HG03575 (cell line): Measurements from ENCODE around the gene HOXB9.

Source experiments
- ATAC-seq: cut with Tn5 transposase; IDR thresholded peaks from one replicate; pipeline ENCODE4 v1.9.1; 2021; ENCODE audit not compliant: unreplicated experiment, insufficient number of reproducible peaks, low FRiP score; ENCODE audit errors: extremely low read depth

Gene HOXB9

GRCh38 chr17:48577330-48577945 is 48.7 kb downstream of the HOXB9 start:
- ATAC-seq = no peak

GRCh38 chr17:48576479-48577309 is 49.5 kb downstream of the HOXB9 start:
- no peak for ATAC-seq

- ATAC-seq = no peak
These were observed 50.3 kb downstream of the HOXB9 start for GRCh38 chr17:48575673-48576478.

- ATAC-seq = no peak
These were observed 51.0 kb downstream of the HOXB9 start for GRCh38 chr17:48575066-48575582.

- ATAC-seq = no peak
These were observed 51.6 kb downstream of the HOXB9 start for GRCh38 chr17:48574505-48575065.

- no peak for ATAC-seq
These were observed 54.2 kb downstream of the HOXB9 start for GRCh38 chr17:48571826-48572417.
